ENCODE measurements around the gene REXO4. TPM values are rescaled to one million over a fixed set of nuclear protein-coding genes. Genes with fewer than 3 reads are reported as not detected.
A peak's percentile ranks its signal among the peaks of the same experiment; 100 is the strongest.

The REXO4 gene
- total and polyA plus RNA-seq, 2 of the 8 experiments (the other 6 are each of a cell fraction or from before 2014, with no cell fraction given) = 19.1 to 38.3 TPM

DNA sequence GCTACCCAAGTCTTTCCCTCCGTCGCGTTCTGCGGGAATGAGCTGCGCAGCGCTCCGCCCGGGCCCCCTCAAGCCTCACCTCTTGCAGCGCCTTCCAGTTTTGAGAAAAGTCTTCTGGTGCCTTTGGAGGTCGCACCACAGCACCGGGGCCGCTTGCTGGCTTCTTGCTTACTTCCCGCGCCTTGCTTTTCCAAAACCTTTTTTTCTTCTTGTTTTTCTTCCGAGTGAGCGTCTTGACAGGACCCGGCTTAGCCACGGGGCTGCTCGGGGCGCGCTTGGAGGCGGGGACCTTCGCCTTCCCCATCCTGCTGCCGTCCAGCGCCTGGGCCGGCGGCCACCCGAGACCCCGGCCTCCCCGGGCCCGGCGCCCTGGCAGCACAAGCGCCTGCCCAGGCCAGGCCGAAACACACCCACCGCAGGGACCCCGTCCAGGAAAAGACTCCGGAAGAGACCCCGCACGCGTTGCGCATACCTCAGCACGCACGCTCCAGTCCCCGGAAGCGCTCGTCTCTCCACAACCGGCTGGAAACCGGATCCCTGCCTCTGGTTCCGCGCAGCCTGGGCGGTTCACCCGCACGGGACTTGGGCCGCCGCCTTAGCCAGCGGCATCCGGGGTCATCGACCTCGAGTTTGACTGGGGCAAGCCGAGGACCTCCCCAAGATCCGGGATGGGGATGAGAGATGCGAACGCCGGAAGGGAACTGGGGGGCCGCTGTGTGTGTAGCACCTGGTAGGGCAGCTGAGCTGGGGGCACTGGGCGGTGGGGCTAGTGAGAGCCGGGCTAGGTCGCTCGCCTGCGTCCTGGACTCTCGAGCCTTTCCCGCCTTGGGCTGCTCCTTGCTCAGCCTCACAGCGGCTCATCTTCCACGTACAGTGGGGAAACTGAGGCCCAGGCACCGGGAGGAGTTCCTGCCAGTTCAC, at the start of gene REXO4 (continued):
- TF ChIP-seq FOSL1 (IDR thresholded peaks at IDR 0.05; ENCODE audit: insufficient read depth, low read depth, low read length) (no peak), SRF (IDR thresholded peaks at IDR 0.05; ENCODE audit: low read depth, low read length) (peak; percentile 43; the same call in 1 of the 2 replicates), TEAD4 (IDR thresholded peaks at IDR 0.05; ENCODE audit: low read depth, low read length) (peak; percentile 67; the same call in 1 of the 2 replicates), RFX5 (IDR thresholded peaks at IDR 0.05; ENCODE audit: borderline replicate concordance, low read depth, low read length) (no peak), YY1 (IDR thresholded peaks at IDR 0.05; ENCODE audit: low read depth, low read length) (peak; percentile 59; the same call in 1 of the 2 replicates), TBP (IDR thresholded peaks at IDR 0.05; ENCODE audit: low read depth, low read length) (peak; percentile 69; the same call in 1 of the 2 replicates), GTF2F1 (IDR thresholded peaks at IDR 0.05; ENCODE audit: borderline replicate concordance, low read depth, low read length) (no peak), EGR1 (IDR thresholded peaks at IDR 0.05; ENCODE audit: borderline replicate concordance, low read depth, low read length) (peak; percentile 69; the same call in 1 of the 2 replicates), SP1 (IDR thresholded peaks at IDR 0.05; ENCODE audit: low read depth, low read length) (peak; percentile 60; the same call in 1 of the 2 replicates), JUND (IDR thresholded peaks at IDR 0.05; ENCODE audit: low read length) (0 out of 2 replicates have a peak, but pooled peaks have one; percentile 29), SIN3A (conservative IDR thresholded peaks at IDR 0.05 in 1 of 2, IDR thresholded peaks at IDR 0.05 in 1 of 2; ENCODE audit: low read depth in 1 of 2, low read length in 2 of 2) (peak; percentile 22 to 95; a peak in 2 of 4 replicates), JUN (IDR thresholded peaks at IDR 0.05; ENCODE audit: low read depth, low read length) (no peak), CTBP2 (IDR thresholded peaks at IDR 0.05; ENCODE audit: borderline replicate concordance, insufficient read depth, insufficient read length, low read length) (peak; percentile 91), POU5F1 (IDR thresholded peaks at IDR 0.05; ENCODE audit: low read depth, low read length) (no peak), RBBP5 (IDR thresholded peaks at IDR 0.05; ENCODE audit: borderline replicate concordance, low read depth, low read length) (peak; percentile 87), TCF12 (IDR thresholded peaks at IDR 0.05; ENCODE audit: low read depth, low read length) (no peak), CBX8 (IDR thresholded peaks at IDR 0.05; ENCODE audit: borderline replicate concordance, low read depth, low read length) (no peak), SP4 (IDR thresholded peaks at IDR 0.05; ENCODE audit: low read length) (peak; percentile 79; the same call in 1 of the 2 replicates), KDM4A (IDR thresholded peaks at IDR 0.05; ENCODE audit: low read depth, low read length, severe bottlenecking) (peak; percentile 71), HDAC2 (IDR thresholded peaks at IDR 0.05; ENCODE audit: borderline replicate concordance in 1 of 2, low read depth in 2 of 2, low read length in 2 of 2) (peak in 1 of 2 experiments; percentile 92; a peak in 2 of 4 replicates)
- TF ChIP-seq, protein P1, sequence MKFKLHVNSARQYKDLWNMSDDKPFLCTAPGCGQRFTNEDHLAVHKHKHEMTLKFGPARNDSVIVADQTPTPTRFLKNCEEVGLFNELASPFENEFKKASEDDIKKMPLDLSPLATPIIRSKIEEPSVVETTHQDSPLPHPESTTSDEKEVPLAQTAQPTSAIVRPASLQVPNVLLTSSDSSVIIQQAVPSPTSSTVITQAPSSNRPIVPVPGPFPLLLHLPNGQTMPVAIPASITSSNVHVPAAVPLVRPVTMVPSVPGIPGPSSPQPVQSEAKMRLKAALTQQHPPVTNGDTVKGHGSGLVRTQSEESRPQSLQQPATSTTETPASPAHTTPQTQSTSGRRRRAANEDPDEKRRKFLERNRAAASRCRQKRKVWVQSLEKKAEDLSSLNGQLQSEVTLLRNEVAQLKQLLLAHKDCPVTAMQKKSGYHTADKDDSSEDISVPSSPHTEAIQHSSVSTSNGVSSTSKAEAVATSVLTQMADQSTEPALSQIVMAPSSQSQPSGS (IDR thresholded peaks at IDR 0.05; ENCODE audit: low read length) = no peak

Measured in H1 (cell line).